Cerebellar nuclear complex (tissue), 1 donor: Measurements from ENCODE around the gene SPANXN4.

Experiments
- DNase-seq, 2 experiments: peaks; one replicate each; lab custom pipeline; 2025; lab: John Stamatoyannopoulos, UW

SPANXN4 gene

GRCh38 chrX:143025628-143026027 lies at the start of gene SPANXN4:
TSS of gene SPANXN4 (plus strand) at chrX:143025928. CDS start at chrX:143026015, 87 bp downstream.
- no peak for DNase-seq

- DNase-seq = no peak
Observed at GRCh38 chrX:142977128-142977914, 48.4 kb upstream of the SPANXN4 start.

GRCh38 chrX:142978130-142978684 lies 47.5 kb upstream of the SPANXN4 start:
- no peak for DNase-seq

- no peak for DNase-seq
Observed at GRCh38 chrX:142982679-142983078, 43.0 kb upstream of the SPANXN4 start.

- no peak for DNase-seq
Observed at GRCh38 chrX:142994988-142995387, 30.7 kb upstream of the SPANXN4 start.

GRCh38 chrX:142998447-142999198 lies 27.1 kb upstream of the SPANXN4 start:
- no peak for DNase-seq

- no peak for DNase-seq
Observed at GRCh38 chrX:142999199-142999701, 26.5 kb upstream of the SPANXN4 start.

GRCh38 chrX:143002206-143002605 lies 23.5 kb upstream of the SPANXN4 start:
- no peak for DNase-seq

GRCh38 chrX:143017272-143017671 lies 8.5 kb upstream of the SPANXN4 start:
- no peak for DNase-seq

GRCh38 chrX:143027275-143027674 lies 1.5 kb downstream of the SPANXN4 start:
- no peak for DNase-seq

GRCh38 chrX:143047511-143047910 lies 21.8 kb downstream of the SPANXN4 start:
- DNase-seq = no peak

- no peak for DNase-seq
Observed at GRCh38 chrX:143058120-143058519, 32.4 kb downstream of the SPANXN4 start.

GRCh38 chrX:143081231-143081630 lies 55.5 kb downstream of the SPANXN4 start:
- DNase-seq = no peak

GRCh38 chrX:143082537-143082936 lies 56.8 kb downstream of the SPANXN4 start:
- DNase-seq = no peak
